GM12878 (cell line): ENCODE results near the gene EIF3M. TPM values are rescaled to one million over a fixed set of nuclear protein-coding genes. Genes with fewer than 3 reads are reported as not detected.

Source experiments
- ATAC-seq: fragments of 200-7000 bp; cut with Tn5 transposase; 3 replicates; pipeline ENCODE4 v1.9.1; 2020; ENCODE audit warnings: mild to moderate bottlenecking, moderate library complexity
- BruUV-seq: library from RNA; stranded (reverse); fragments of 400-500 nt; replicated peaks from 2 replicates; lab custom pipeline; 2021; lab: Mats Ljungman, UMichigan
- CTCF ChIA-PET: fragments of 300-600 bp; sonication (Branson Sonifier 250); formaldehyde crosslinking; extraction: SDS; loops from one replicate; lab custom pipeline; 2021; ENCODE audit warnings: inconsistent platforms; lab: Yijun Ruan, JAX
- POLR2A ChIA-PET: fragments of 350-600 bp; formaldehyde crosslinking; extraction: SDS; loops from one replicate; lab custom pipeline; 2021; ENCODE audit warnings: inconsistent platforms; lab: Charles Lee
- RAD21 ChIA-PET: fragments of 300-600 bp; sonication (Branson Sonifier 250); formaldehyde crosslinking; loops from one replicate; lab custom pipeline; 2023; ENCODE audit warnings: antibody characterized with exemption; ENCODE audit not compliant: unreplicated experiment; lab: Charles Lee
- SMC1A ChIA-PET: fragments of 300-600 bp; sonication (Branson Sonifier 250); formaldehyde crosslinking; loops from one replicate; lab custom pipeline; 2023; ENCODE audit not compliant: unreplicated experiment, uncharacterized antibody; lab: Charles Lee
- DNase-seq: peaks from one replicate; pipeline ENCODE4 v3.0.0-alpha.2; 2011; ENCODE audit warnings: low read depth, low spot score
- FAIRE-seq: peaks from 3 replicates; lab custom pipeline; 2011; peaks lifted over from hg19 to GRCh38; lab: Jason Lieb, UNC
- H2AFZ ChIP-seq: 2 replicates; pipeline ENCODE4 v1.6.0; 2011; ENCODE audit warnings: low read depth, low read length, control low read depth; ENCODE audit not compliant: control insufficient read depth
- H3K27ac ChIP-seq: 2 replicates; pipeline ENCODE4 v1.5.1; 2011; ENCODE audit warnings: control low read depth; ENCODE audit not compliant: control insufficient read depth, insufficient read depth
- H3K27me3 ChIP-seq, 2 experiments: replicated peaks in 1 of 2; 2 replicates each; pipeline versions ENCODE4 v1.6.0 to v1.6.1; 2011; ENCODE audit warnings: low read length in 1 of 2; ENCODE audit not compliant: control insufficient read depth in 2 of 2, insufficient read depth in 2 of 2
- H3K36me3 ChIP-seq, 2 experiments: 2 replicates each; pipeline ENCODE4 v1.5.1; 2011; ENCODE audit warnings: low read length in 1 of 2; ENCODE audit not compliant: control insufficient read depth in 2 of 2, insufficient read depth in 2 of 2
- H3K4me1 ChIP-seq: 2 replicates; pipeline ENCODE4 v1.6.1; 2011; ENCODE audit warnings: mild to moderate bottlenecking, low read length, moderate library complexity, mixed read lengths; ENCODE audit not compliant: control insufficient read depth, insufficient read depth
- H3K4me2 ChIP-seq: 2 replicates; pipeline ENCODE4 v1.6.0; 2011; ENCODE audit warnings: control low read depth; ENCODE audit not compliant: control insufficient read depth, insufficient read depth
- H3K4me3 ChIP-seq: fragments of 200-600 bp; sonication (generic); 2 replicates; pipeline ENCODE4 v1.5.1; 2016
- H3K79me2 ChIP-seq: 2 replicates; pipeline ENCODE4 v1.6.0; 2011; ENCODE audit warnings: low read length; ENCODE audit not compliant: control insufficient read depth, insufficient read depth
- H3K9ac ChIP-seq: 2 replicates; pipeline ENCODE4 v1.8.0; 2011; ENCODE audit warnings: low read length, control low read depth, mixed read lengths; ENCODE audit not compliant: control insufficient read depth, insufficient read depth
- H3K9me3 ChIP-seq: replicated peaks from 3 replicates; pipeline ENCODE4 v1.5.1; 2011; ENCODE audit warnings: mild to moderate bottlenecking, low read length; ENCODE audit not compliant: control insufficient read depth, insufficient read depth
- H4K20me1 ChIP-seq: 2 replicates; pipeline ENCODE4 v1.6.0; 2011; ENCODE audit not compliant: control insufficient read depth, insufficient read depth
- ATF7 ChIP-seq: fragments of 450-650 bp; IDR thresholded peaks from 2 replicates; pipeline ENCODE4 v1.6.1; 2016; ENCODE audit warnings: low read depth, mild to moderate bottlenecking
- CHD4 ChIP-seq: fragments of 200-600 bp; sonication (generic); IDR thresholded peaks from 2 replicates; pipeline ENCODE4 v1.6.1; 2016; ENCODE audit warnings: mild to moderate bottlenecking
- CUX1 ChIP-seq: IDR thresholded peaks from 2 replicates; pipeline ENCODE4 v1.6.1; 2012; ENCODE audit warnings: improper control_type of control experiment, low read depth, low read length; ENCODE audit not compliant: insufficient replicate concordance
- GATAD2B ChIP-seq: fragments of 450-650 bp; conservative IDR thresholded peaks from 2 replicates; pipeline ENCODE4 v1.6.1; 2017; ENCODE audit warnings: low read depth, mild to moderate bottlenecking, moderate library complexity
- HDAC2 ChIP-seq: fragments of 200-600 bp; sonication (generic); IDR thresholded peaks from 2 replicates; pipeline ENCODE4 v1.6.1; 2017
- IRF5 ChIP-seq: fragments of 450-650 bp; IDR thresholded peaks from 2 replicates; pipeline ENCODE4 v1.6.1; 2017; ENCODE audit warnings: borderline replicate concordance
- JUNB ChIP-seq: IDR thresholded peaks from 2 replicates; pipeline ENCODE4 v1.6.1; 2016; ENCODE audit warnings: antibody characterized with exemption, mild to moderate bottlenecking
- MEF2B ChIP-seq: fragments of 450-650 bp; IDR thresholded peaks from 2 replicates; pipeline ENCODE4 v1.6.1; 2018; ENCODE audit warnings: mild to moderate bottlenecking, moderate library complexity; ENCODE audit not compliant: partially characterized antibody, poor library complexity, severe bottlenecking
- NFIC ChIP-seq: IDR thresholded peaks from 2 replicates; pipeline ENCODE4 v1.6.1; 2012; ENCODE audit warnings: low read depth, mild to moderate bottlenecking, inconsistent platforms, low read length, moderate library complexity
- NR2F1 ChIP-seq: fragments of 450-650 bp; conservative IDR thresholded peaks from 2 replicates; pipeline ENCODE4 v1.6.1; 2017; ENCODE audit warnings: mild to moderate bottlenecking
- SIN3A ChIP-seq: IDR thresholded peaks from 2 replicates; pipeline ENCODE4 v1.6.1; 2012; ENCODE audit warnings: low read depth, low read length, improper control_type of control experiment
- TCF12 ChIP-seq: IDR thresholded peaks from 2 replicates; pipeline ENCODE4 v1.6.1; 2011; ENCODE audit warnings: low read depth, mild to moderate bottlenecking, low read length
- WGBS: methylation state at CpG from one replicate; pipeline ENCODE4 v1.1.6; 2016; ENCODE audit warnings: low lambda C conversion rate; ENCODE audit not compliant: insufficient replicate concordance, insufficient coverage; ENCODE audit errors: missing lambda C conversion rate; 5-methylcytosine and 5-hydroxymethylcytosine counted together
- in situ Hi-C: fragments of 300-500 bp; cut with MboI; formaldehyde crosslinking; loops from 9 replicates; pipeline ENCODE4 v1.14.3; 2018; ENCODE audit warnings: mixed read lengths
- intact Hi-C: fragments of 100-400 bp; cut with micrococcal nuclease; formaldehyde crosslinking; loops from one replicate; pipeline ENCODE4 v1.14.2; 2022; ENCODE audit not compliant: unreplicated experiment
- polyA plus RNA-seq, 11 experiments: library from polyadenylated mRNA; depleted of rRNA in 4 of 11; unstranded in 6 of 11; stranded (reverse) in 5 of 11; fragments of >200 nt; fragmentation: Nextera tagmentation in 4 of 11; fragmentation: Illumina TruSeq in 1 of 11; extraction: Ambion mirVana in 4 of 11; extraction: Trizol in 1 of 11; gene quantifications; 1 replicate in 1 of 11; 2 replicates in 10 of 11; pipeline versions ENCODE4 v1.2.1 to v1.2.3, GENCODE V29; 2011 to 2016; ENCODE audit warnings: inconsistent platforms in 2 of 11, missing spikeins in 2 of 11, low read depth in 1 of 11
- total RNA-seq, 4 experiments: library from RNA; depleted of rRNA in 3 of 4; stranded (reverse); fragments of >200 nt in 3 of 4; fragmentation: Illumina TruSeq in 1 of 4; extraction: Trizol in 1 of 4; gene quantifications; 2 replicates each; pipeline versions ENCODE4 v1.2.1 to v1.2.3, GENCODE V29; 2013 to 2021
- TF ChIP-seq, protein P1 (sequence below): IDR thresholded peaks from 2 replicates; pipeline ENCODE4 v1.6.1; 2011; ENCODE audit warnings: borderline replicate concordance, low read depth, mild to moderate bottlenecking, moderate library complexity, low read length; ENCODE audit not compliant: insufficient read depth, poor library complexity, severe bottlenecking

Gene EIF3M
- total and polyA plus RNA-seq, 10 of the 15 experiments (the other 5 are each of a cell fraction or from before 2014, with no cell fraction given): 392 to 1,205 (median 593) TPM

DNA sequence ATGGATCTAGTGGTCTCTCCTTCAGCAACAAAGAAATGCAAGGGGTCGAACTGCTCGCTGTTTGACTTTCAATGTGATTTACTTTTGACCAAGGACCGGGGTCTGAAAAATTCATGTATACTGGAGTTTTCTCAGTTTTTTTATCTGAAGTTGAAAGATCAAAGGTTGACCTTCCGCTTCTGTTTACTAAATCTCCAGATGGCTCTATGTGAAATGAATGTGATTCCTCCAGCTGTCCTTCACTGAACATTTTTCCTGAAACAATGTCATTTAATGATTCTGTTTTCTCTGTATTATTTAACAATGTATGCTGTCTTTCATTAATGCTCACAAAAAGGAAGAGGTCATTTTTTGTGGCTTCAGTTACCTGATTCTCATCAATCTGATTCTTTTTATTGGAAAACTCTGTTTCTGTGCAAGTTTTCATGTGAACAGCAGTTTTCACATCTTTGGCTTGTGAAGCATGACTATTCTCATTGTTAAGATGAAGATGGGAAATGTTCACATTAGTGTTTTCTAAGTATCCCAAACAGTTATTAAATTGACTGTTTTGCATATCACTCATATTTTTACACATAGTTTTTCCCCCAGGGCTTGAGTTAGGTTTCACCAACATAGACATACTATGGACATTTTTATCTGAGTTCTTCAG lies 30.0 kb downstream of the EIF3M start:
- ATAC-seq (no peak), FAIRE-seq (no peak), DNase-seq (peak; percentile 15)
- CTCF ChIA-PET: no interaction called here
- POLR2A ChIA-PET: no interaction called here
- Histone ChIP-seq H3K79me2 (no peaks in the 10 kb centered on the region), H3K9ac (no peak overlapping the region), H3K4me3 (no peak overlapping the region), H4K20me1 (no peaks in the 10 kb centered on the region), H3K36me3 (no peaks in the 10 kb centered on the region), H3K9me3 (no peaks in the 10 kb centered on the region; the same call in 2 of the 3 replicates), H2AFZ (no peak overlapping the region), H3K4me1 (no peaks in the 10 kb centered on the region), H3K4me2 (no peak overlapping the region), H3K27ac (no peak overlapping the region), H3K27me3 (no peaks in the 10 kb centered on the region)
- in situ Hi-C loops: no loop called here
- BruUV-seq: no TSS peak
- RAD21 ChIA-PET: no interaction called here
- intact Hi-C loops: loop anchor here (10.0 kb wide), 1 partner anchor 229 kb away; no protein-coding TSS in a partner anchor
- SMC1A ChIA-PET: no interaction called here
- 97% methylated on average over 4 of the region's 4 CpGs for WGBS
- TF ChIP-seq GATAD2B (0 out of 2 replicates have a peak, but pooled peaks have one; percentile 53), CHD4 (no peak), SIN3A (no peak), NFIC (0 out of 2 replicates have a peak, but pooled peaks have one; percentile 43), CUX1 (peak; percentile 72), IRF5 (no peak), MEF2B (peak; percentile 72), ATF7 (0 out of 2 replicates have a peak, but pooled peaks have one; percentile 13), HDAC2 (no peak), JUNB (peak; percentile 12; the same call in 1 of the 2 replicates), NR2F1 (0 out of 2 replicates have a peak, but pooled peaks have one; percentile 20), TCF12 (0 out of 2 replicates have a peak, but pooled peaks have one; percentile 2)
- TF ChIP-seq, protein P1, sequence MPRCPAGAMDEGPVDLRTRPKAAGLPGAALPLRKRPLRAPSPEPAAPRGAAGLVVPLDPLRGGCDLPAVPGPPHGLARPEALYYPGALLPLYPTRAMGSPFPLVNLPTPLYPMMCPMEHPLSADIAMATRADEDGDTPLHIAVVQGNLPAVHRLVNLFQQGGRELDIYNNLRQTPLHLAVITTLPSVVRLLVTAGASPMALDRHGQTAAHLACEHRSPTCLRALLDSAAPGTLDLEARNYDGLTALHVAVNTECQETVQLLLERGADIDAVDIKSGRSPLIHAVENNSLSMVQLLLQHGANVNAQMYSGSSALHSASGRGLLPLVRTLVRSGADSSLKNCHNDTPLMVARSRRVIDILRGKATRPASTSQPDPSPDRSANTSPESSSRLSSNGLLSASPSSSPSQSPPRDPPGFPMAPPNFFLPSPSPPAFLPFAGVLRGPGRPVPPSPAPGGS: peak; percentile 71
